ENCODE results near the gene AMH. TPM values are rescaled to one million over a fixed set of nuclear protein-coding genes. Genes with fewer than 3 reads are reported as not detected.

Gene AMH
- total and polyA plus RNA-seq, 2 of the 13 experiments (the other 11 are each of a cell fraction or from before 2014, with no cell fraction given), result 0.03 to 0.18 TPM

GRCh38 chr19:2273356-2274184 lies 24.4 kb downstream of the AMH start (continued):
- TF ChIP-seq AGO2 (optimal IDR thresholded peaks at IDR 0.05; ENCODE audit: low read depth, low read length), result peak; percentile 99
- TF ChIP-seq ZNF260 (CRISPR knock-in tag; IDR thresholded peaks at IDR 0.05; ENCODE audit: borderline replicate concordance, low read depth), result no peak
- peak; percentile 98 for TF ChIP-seq RBM22 (optimal IDR thresholded peaks at IDR 0.05; ENCODE audit: low read length)
- no peak for TF ChIP-seq SMAD9 (CRISPR knock-in tag; IDR thresholded peaks at IDR 0.05)
- TF ChIP-seq TIGD3 (CRISPR knock-in tag; IDR thresholded peaks at IDR 0.05; ENCODE audit: borderline replicate concordance), result no peak
- TF ChIP-seq ZSCAN20 (CRISPR knock-in tag; IDR thresholded peaks at IDR 0.05; ENCODE audit: borderline replicate concordance), result 0 out of 2 replicates have a peak, but pooled peaks have one; percentile 45
- TF ChIP-seq CC2D1A (CRISPR knock-in tag; IDR thresholded peaks at IDR 0.05), result no peak
- peak; percentile 79 for TF ChIP-seq ZNF331 (CRISPR knock-in tag; IDR thresholded peaks at IDR 0.05)
- no peak for TF ChIP-seq CEBPZ (IDR thresholded peaks at IDR 0.05; ENCODE audit: low read length)
- TF ChIP-seq ZBTB2 (CRISPR knock-in tag; IDR thresholded peaks at IDR 0.05; ENCODE audit: low read depth), result peak; percentile 38; the same call in 1 of the 2 replicates
- 0 out of 2 replicates have a peak, but pooled peaks have one; percentile 66 for TF ChIP-seq ZNF691 (CRISPR knock-in tag; IDR thresholded peaks at IDR 0.05; ENCODE audit: borderline replicate concordance, low read depth)
- no peak for TF ChIP-seq ZFAT (CRISPR knock-in tag; conservative IDR thresholded peaks at IDR 0.05)
- 0 out of 2 replicates have a peak, but pooled peaks have one; percentile 73 for TF ChIP-seq ZNF235 (CRISPR knock-in tag; IDR thresholded peaks at IDR 0.05; ENCODE audit: borderline replicate concordance)
- TF ChIP-seq ZNF549 (CRISPR knock-in tag; IDR thresholded peaks at IDR 0.05), result no peak
- TF ChIP-seq ZBTB39 (CRISPR knock-in tag; IDR thresholded peaks at IDR 0.05), result no peak; the same call in 1 of the 2 replicates
- TF ChIP-seq DMAP1 (CRISPR knock-in tag; IDR thresholded peaks at IDR 0.05), result no peak
- no peak for TF ChIP-seq ZNF468 (CRISPR knock-in tag; IDR thresholded peaks at IDR 0.05)
- TF ChIP-seq ZNF567 (CRISPR knock-in tag; IDR thresholded peaks at IDR 0.05; ENCODE audit: borderline replicate concordance), result no peak
- TF ChIP-seq PHF8 (CRISPR knock-in tag; IDR thresholded peaks at IDR 0.05), result peak; percentile 52
- TF ChIP-seq NR1H2 (CRISPR knock-in tag; IDR thresholded peaks at IDR 0.05; ENCODE audit: borderline replicate concordance, low read depth), result no peak

Measured in HepG2 (cell line).